ENCODE results near the gene TTC21A.

GRCh38 chr3:39154280-39155021, 47.0 kb downstream of the TTC21A start:
- no peak for TF ChIP-seq EZH2 (IDR thresholded peaks at IDR 0.05; ENCODE audit: borderline replicate concordance, control insufficient read depth, low read depth, low read length)
- TF ChIP-seq TAF1 (IDR thresholded peaks at IDR 0.05; ENCODE audit: borderline replicate concordance, low read depth, low read length) = no peak
- no peak for TF ChIP-seq CTCF (IDR thresholded peaks at IDR 0.05 in 2 of 3, conservative IDR thresholded peaks at IDR 0.05 in 1 of 3; ENCODE audit: control insufficient read depth in 2 of 3, extremely low read depth in 1 of 3, insufficient read depth in 1 of 3, low read depth in 3 of 3, low read length in 3 of 3)
- TF ChIP-seq RCOR1 (conservative IDR thresholded peaks at IDR 0.05; ENCODE audit: low read depth, low read length) = no peak
- no peak for TF ChIP-seq HDAC2 (IDR thresholded peaks at IDR 0.05)
- no peak for TF ChIP-seq POLR2A (IDR thresholded peaks at IDR 0.05; ENCODE audit: low read depth, low read length)
